ENCODE measurements around the gene ZBED6.

Gene ZBED6

DNA sequence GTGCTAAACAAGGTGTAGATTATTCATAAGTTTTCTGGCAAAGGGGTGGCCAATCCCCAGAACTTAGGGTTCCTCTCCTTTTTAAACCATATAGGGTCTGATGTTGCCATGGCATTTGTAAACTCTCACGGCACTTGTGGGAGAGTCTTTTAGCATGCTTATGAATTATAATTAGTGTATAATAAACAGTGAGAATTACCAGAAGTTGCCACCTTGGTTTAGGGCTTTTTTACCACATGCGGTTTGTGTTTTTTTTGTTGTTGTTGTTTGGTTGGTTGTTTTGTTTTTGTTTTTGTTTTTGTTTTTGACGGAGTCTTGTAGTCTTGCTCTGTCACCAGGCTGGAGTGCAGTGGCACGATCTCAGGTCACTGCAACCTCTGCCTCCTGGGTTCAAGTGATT, 39.4 kb upstream of the ZBED6 start:
- no peak for TF ChIP-seq TAF1 (IDR thresholded peaks at IDR 0.05; ENCODE audit: borderline replicate concordance, insufficient read depth, low read length)
- TF ChIP-seq SIN3A (IDR thresholded peaks at IDR 0.05; ENCODE audit: borderline replicate concordance, insufficient read depth, low read length), result no peak
- TF ChIP-seq POLR2AphosphoS5 (IDR thresholded peaks at IDR 0.05; ENCODE audit: low read depth, low read length), result no peak
- TF ChIP-seq, protein P1, sequence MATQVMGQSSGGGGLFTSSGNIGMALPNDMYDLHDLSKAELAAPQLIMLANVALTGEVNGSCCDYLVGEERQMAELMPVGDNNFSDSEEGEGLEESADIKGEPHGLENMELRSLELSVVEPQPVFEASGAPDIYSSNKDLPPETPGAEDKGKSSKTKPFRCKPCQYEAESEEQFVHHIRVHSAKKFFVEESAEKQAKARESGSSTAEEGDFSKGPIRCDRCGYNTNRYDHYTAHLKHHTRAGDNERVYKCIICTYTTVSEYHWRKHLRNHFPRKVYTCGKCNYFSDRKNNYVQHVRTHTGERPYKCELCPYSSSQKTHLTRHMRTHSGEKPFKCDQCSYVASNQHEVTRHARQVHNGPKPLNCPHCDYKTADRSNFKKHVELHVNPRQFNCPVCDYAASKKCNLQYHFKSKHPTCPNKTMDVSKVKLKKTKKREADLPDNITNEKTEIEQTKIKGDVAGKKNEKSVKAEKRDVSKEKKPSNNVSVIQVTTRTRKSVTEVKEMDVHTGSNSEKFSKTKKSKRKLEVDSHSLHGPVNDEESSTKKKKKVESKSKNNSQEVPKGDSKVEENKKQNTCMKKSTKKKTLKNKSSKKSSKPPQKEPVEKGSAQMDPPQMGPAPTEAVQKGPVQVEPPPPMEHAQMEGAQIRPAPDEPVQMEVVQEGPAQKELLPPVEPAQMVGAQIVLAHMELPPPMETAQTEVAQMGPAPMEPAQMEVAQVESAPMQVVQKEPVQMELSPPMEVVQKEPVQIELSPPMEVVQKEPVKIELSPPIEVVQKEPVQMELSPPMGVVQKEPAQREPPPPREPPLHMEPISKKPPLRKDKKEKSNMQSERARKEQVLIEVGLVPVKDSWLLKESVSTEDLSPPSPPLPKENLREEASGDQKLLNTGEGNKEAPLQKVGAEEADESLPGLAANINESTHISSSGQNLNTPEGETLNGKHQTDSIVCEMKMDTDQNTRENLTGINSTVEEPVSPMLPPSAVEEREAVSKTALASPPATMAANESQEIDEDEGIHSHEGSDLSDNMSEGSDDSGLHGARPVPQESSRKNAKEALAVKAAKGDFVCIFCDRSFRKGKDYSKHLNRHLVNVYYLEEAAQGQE (IDR thresholded peaks at IDR 0.05; ENCODE audit: insufficient read depth in 1 of 2, low read depth in 2 of 2, low read length in 2 of 2), result no peak
- no peak for TF ChIP-seq FOXP2 (optimal IDR thresholded peaks at IDR 0.05; ENCODE audit: borderline replicate concordance, extremely low read depth, extremely low read length, insufficient read depth)

DNA sequence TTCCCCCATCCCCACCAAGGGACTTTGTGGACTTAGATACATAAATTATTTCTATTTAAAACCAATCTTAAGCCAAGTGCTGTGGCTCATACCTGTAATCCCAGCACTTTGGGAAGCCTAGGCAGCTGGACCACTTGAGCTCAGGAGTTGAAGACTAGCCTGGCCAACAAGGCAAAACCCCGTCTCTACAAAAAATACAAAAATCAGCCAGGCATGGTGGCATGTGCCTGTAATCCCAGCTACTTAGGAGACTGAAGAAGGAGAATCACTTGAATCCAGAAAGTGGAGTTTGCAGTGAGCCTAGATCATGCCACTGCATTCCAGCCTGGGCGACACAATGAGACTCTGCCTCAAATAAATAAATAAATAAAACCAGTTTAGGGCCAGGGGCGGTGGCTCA, 34.9 kb upstream of the ZBED6 start:
- no peak for TF ChIP-seq SIN3A (IDR thresholded peaks at IDR 0.05; ENCODE audit: borderline replicate concordance, insufficient read depth, low read length)
- TF ChIP-seq, protein P1 (IDR thresholded peaks at IDR 0.05; ENCODE audit: insufficient read depth in 1 of 2, low read depth in 2 of 2, low read length in 2 of 2), result no peak
- TF ChIP-seq POLR2AphosphoS5 (IDR thresholded peaks at IDR 0.05; ENCODE audit: low read depth, low read length), result no peak
- no peak for TF ChIP-seq TAF1 (IDR thresholded peaks at IDR 0.05; ENCODE audit: borderline replicate concordance, insufficient read depth, low read length)
- no peak for TF ChIP-seq FOXP2 (optimal IDR thresholded peaks at IDR 0.05; ENCODE audit: borderline replicate concordance, extremely low read depth, extremely low read length, insufficient read depth)

DNA sequence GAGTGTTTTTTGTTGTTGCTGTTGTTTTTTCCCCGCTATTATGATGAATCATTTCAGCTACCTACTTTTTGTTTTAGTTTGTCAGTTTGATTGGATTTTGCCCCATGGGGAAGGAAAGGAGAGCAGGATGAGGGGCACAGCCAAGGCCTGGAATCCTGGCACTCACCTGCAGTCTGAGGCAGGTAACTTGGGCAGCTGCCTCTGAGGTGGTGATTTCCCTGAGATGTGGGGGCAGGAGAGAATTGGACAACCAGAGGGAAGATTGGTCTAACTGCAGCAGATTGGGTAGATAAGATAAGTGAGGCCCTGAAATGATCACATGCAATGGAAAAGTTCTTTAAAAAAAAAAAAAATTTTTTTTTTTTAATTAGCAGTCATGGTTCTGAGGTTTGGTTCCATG, 31.9 kb upstream of the ZBED6 start:
- no peak for TF ChIP-seq TAF1 (IDR thresholded peaks at IDR 0.05; ENCODE audit: borderline replicate concordance, insufficient read depth, low read length)
- TF ChIP-seq, protein P1 (IDR thresholded peaks at IDR 0.05; ENCODE audit: insufficient read depth in 1 of 2, low read depth in 2 of 2, low read length in 2 of 2), result no peak
- TF ChIP-seq SIN3A (IDR thresholded peaks at IDR 0.05; ENCODE audit: borderline replicate concordance, insufficient read depth, low read length), result no peak
- TF ChIP-seq FOXP2 (optimal IDR thresholded peaks at IDR 0.05; ENCODE audit: borderline replicate concordance, extremely low read depth, extremely low read length, insufficient read depth), result no peak
- no peak for TF ChIP-seq POLR2AphosphoS5 (IDR thresholded peaks at IDR 0.05; ENCODE audit: low read depth, low read length)

DNA sequence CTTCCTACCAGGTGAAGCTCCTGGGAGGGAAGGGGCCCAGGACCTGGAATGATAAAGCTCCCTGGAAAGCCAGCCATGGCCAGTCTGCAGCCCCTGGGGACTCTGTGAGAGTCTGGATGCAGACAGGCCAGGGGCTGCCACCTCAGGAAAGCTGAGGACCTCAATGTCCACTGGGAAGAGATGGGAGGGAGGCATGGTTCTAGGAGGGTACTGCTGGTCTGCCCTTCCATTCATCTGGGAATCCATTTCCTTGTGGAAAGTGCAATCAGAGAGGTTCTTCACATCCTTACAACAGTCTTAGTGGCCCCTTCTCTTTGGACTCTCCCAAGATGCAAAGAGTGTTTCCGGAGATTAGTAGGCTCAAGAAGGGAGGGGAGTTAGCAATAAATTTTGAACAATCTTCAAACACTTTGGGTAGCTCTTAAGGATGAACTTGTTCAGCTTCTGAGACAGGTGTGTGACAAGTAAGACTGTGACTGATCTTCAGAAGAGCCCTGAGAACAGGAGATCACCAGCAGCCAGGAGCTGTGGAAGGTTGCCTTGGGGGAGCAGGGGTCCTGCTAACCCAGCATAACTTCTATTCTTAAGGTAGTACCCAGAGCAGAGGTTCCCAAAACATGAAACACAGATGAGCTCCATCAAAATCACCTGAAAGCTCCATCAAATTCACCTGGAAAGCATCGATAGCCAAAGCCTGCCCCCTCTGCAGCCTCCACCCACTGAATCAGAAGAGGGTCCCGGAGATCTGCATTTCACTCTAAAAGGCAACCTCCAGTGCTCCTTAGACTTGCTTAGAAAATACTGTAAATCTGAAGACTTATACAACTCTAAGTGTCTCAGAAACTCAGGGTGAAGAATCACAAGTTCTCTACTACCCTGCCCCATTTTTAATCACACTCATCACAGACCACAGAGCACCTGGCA, 31.1 kb upstream of the ZBED6 start:
- TF ChIP-seq POLR2AphosphoS5 (IDR thresholded peaks at IDR 0.05; ENCODE audit: low read depth, low read length) (no peak), TAF1 (IDR thresholded peaks at IDR 0.05; ENCODE audit: borderline replicate concordance, insufficient read depth, low read length) (no peak)

DNA sequence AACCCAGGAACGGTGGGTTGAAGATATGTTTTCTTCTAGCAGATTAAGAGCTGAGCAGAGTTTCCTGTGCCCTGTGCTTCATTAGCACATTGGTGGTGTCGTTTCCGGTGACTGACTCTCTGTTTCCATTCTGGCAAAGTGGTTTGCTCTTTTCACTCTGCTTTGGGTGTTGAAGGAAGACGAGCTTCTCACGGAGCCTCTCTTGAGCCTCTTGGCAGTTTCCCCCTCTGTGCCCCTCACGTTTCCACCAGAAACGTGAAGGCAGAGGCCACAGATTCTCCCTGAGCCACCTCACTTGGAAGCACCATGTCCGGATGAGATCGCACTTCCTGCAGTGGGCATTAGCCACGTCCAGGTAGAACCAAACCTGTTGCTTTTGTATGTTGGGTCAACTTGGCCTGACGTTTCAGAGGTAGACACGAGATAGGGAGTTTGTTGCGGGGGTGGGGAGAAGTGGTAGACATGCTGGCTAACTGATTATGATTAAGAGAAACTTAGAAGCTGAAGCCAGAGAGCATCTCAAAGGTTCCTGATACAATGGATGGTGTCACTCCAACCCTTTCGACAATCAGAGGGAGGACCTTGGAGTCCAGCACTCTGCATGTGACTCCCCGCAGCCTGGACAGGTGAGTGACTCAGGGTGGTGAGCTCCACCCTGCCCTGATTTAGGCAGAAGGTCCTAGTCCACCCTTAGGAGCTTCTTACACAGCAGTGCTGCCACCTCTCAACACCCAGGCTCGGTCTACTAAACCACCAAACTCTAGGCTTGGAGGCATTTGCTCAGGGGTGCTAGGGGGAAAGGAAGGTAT, 30.2 kb upstream of the ZBED6 start, which contains the start of gene LAX1:
LAX1 (plus strand) TSS at position 155 of the 809 bp plus-strand sequence; CDS start at position 538, 383 bp downstream.
- TF ChIP-seq SIN3A (IDR thresholded peaks at IDR 0.05; ENCODE audit: borderline replicate concordance, insufficient read depth, low read length), result no peak
- TF ChIP-seq, protein P1 (IDR thresholded peaks at IDR 0.05; ENCODE audit: insufficient read depth in 1 of 2, low read depth in 2 of 2, low read length in 2 of 2), result no peak
- no peak for TF ChIP-seq TAF1 (IDR thresholded peaks at IDR 0.05; ENCODE audit: borderline replicate concordance, insufficient read depth, low read length)
- TF ChIP-seq POLR2AphosphoS5 (IDR thresholded peaks at IDR 0.05; ENCODE audit: low read depth, low read length), result no peak
- TF ChIP-seq FOXP2 (optimal IDR thresholded peaks at IDR 0.05; ENCODE audit: borderline replicate concordance, extremely low read depth, extremely low read length, insufficient read depth), result no peak

Measured in PFSK-1 (cell line).